HG02759 (cell line): Measurements from ENCODE around the gene OR4D2.
"Not testable (repeated sequence)": the region's sequence is repeated elsewhere in the genome, so short reads cannot be mapped to it uniquely, and the experiment has no call there.

Experiments used
- ATAC-seq: cut with Tn5 transposase; IDR thresholded peaks from one replicate; pipeline ENCODE4 v1.9.1; 2021; ENCODE audit warnings: mild to moderate bottlenecking, moderate library complexity; ENCODE audit not compliant: unreplicated experiment

OR4D2 gene

GRCh38 chr17:58166682-58167081, at the start of gene OR4D2:
TSS of gene OR4D2 (plus strand) at chr17:58166982. CDS start at chr17:58169656, 2,674 bp downstream.
- no peak for ATAC-seq

- ATAC-seq = no peak
Measured at GRCh38 chr17:58117382-58117781, 49.4 kb upstream of the OR4D2 start.

GRCh38 chr17:58119491-58119890, 47.3 kb upstream of the OR4D2 start:
- no peak for ATAC-seq

GRCh38 chr17:58120195-58120822, 46.5 kb upstream of the OR4D2 start:
- ATAC-seq = no peak

GRCh38 chr17:58121925-58122324, 44.9 kb upstream of the OR4D2 start:
- ATAC-seq = no peak

GRCh38 chr17:58127846-58128245, 38.9 kb upstream of the OR4D2 start:
- ATAC-seq = no peak

GRCh38 chr17:58132697-58133096, 34.1 kb upstream of the OR4D2 start:
- not testable (repeated sequence) for ATAC-seq

GRCh38 chr17:58136669-58137279, 30.0 kb upstream of the OR4D2 start:
- no peak for ATAC-seq

GRCh38 chr17:58141505-58141904, 25.3 kb upstream of the OR4D2 start:
- ATAC-seq = no peak

- not testable (repeated sequence) for ATAC-seq
Measured at GRCh38 chr17:58143335-58143734, 23.4 kb upstream of the OR4D2 start.

- no peak for ATAC-seq
Measured at GRCh38 chr17:58144801-58145200, 22.0 kb upstream of the OR4D2 start.

GRCh38 chr17:58147930-58148434, 18.8 kb upstream of the OR4D2 start, which contains the start of gene OR4D1:
TSS of gene OR4D1 (plus strand) at chr17:58148384. CDS start at chr17:58155154, 6,770 bp downstream.
- ATAC-seq = no peak

GRCh38 chr17:58148609-58149008, 18.2 kb upstream of the OR4D2 start:
- ATAC-seq = no peak

GRCh38 chr17:58150394-58150793, 16.4 kb upstream of the OR4D2 start:
- ATAC-seq = no peak

GRCh38 chr17:58153046-58153445, 13.7 kb upstream of the OR4D2 start:
- no peak for ATAC-seq

GRCh38 chr17:58153671-58154070, 13.1 kb upstream of the OR4D2 start:
- ATAC-seq = no peak

GRCh38 chr17:58156839-58157803, 9.7 kb upstream of the OR4D2 start:
- ATAC-seq = no peak

GRCh38 chr17:58158181-58158580, 8.6 kb upstream of the OR4D2 start:
- ATAC-seq = no peak

- no peak for ATAC-seq
Measured at GRCh38 chr17:58161566-58161965, 5.2 kb upstream of the OR4D2 start.

- no peak for ATAC-seq
Measured at GRCh38 chr17:58165981-58166380, 801 bp upstream of the OR4D2 start.

GRCh38 chr17:58170622-58171021, 3.8 kb downstream of the OR4D2 start:
- ATAC-seq = no peak
